GM23248 (cell line): ENCODE data around the gene CD38. TPM values are rescaled to one million over a fixed set of nuclear protein-coding genes. Genes with fewer than 3 reads are reported as not detected.

Source experiments
- DNase-seq: peaks from one replicate; pipeline ENCODE4 v3.0.0-alpha.2; 2015
- H2AFZ ChIP-seq: fragments of 200-600 bp; sonication (generic); 2 replicates; pipeline ENCODE4 v1.6.1; 2016; ENCODE audit warnings: antibody characterized with exemption
- H3F3A ChIP-seq: fragments of 200-600 bp; sonication (generic); 2 replicates; pipeline ENCODE4 v1.6.1; 2016; ENCODE audit warnings: mild to moderate bottlenecking, antibody characterized with exemption, mixed run types; ENCODE audit not compliant: insufficient read depth
- H3K27ac ChIP-seq: fragments of 200-600 bp; sonication (generic); 2 replicates; pipeline ENCODE4 v1.5.1; 2016; ENCODE audit warnings: mild to moderate bottlenecking
- H3K27me3 ChIP-seq: fragments of 200-600 bp; sonication (generic); replicated peaks from 2 replicates; pipeline ENCODE4 v1.6.1; 2016; ENCODE audit warnings: mild to moderate bottlenecking; ENCODE audit not compliant: insufficient read depth
- H3K36me3 ChIP-seq: fragments of 200-600 bp; sonication (generic); 2 replicates; pipeline ENCODE4 v1.6.1; 2016; ENCODE audit warnings: low read depth, mild to moderate bottlenecking
- H3K4me1 ChIP-seq: fragments of 200-600 bp; sonication (generic); 2 replicates; pipeline ENCODE4 v1.6.1; 2016; ENCODE audit warnings: mild to moderate bottlenecking; ENCODE audit not compliant: insufficient read depth
- H3K4me2 ChIP-seq: fragments of 200-600 bp; sonication (generic); one replicate; pipeline ENCODE4 v1.6.1; 2016; ENCODE audit warnings: mild to moderate bottlenecking; ENCODE audit not compliant: unreplicated experiment
- H3K4me3 ChIP-seq: fragments of 200-600 bp; sonication (generic); 2 replicates; pipeline ENCODE4 v1.5.1; 2016; ENCODE audit warnings: mild to moderate bottlenecking
- H3K79me2 ChIP-seq: fragments of 200-600 bp; sonication (generic); 2 replicates; pipeline ENCODE4 v1.6.1; 2016; ENCODE audit warnings: mild to moderate bottlenecking; ENCODE audit not compliant: insufficient read depth
- H3K9ac ChIP-seq: fragments of 200-600 bp; sonication (generic); 2 replicates; pipeline ENCODE4 v1.6.1; 2016; ENCODE audit warnings: mild to moderate bottlenecking
- H3K9me2 ChIP-seq: fragments of 200-600 bp; sonication (generic); 2 replicates; pipeline ENCODE4 v1.6.1; 2016; ENCODE audit warnings: mixed run types, mild to moderate bottlenecking, moderate library complexity; ENCODE audit not compliant: insufficient read depth
- H3K9me3 ChIP-seq: fragments of 200-600 bp; sonication (generic); one replicate; pipeline ENCODE4 v1.6.1; 2017; ENCODE audit warnings: low read depth
- H4K20me1 ChIP-seq: fragments of 200-600 bp; sonication (generic); 2 replicates; pipeline ENCODE4 v1.6.0; 2016; ENCODE audit not compliant: insufficient read depth
- EZH2 ChIP-seq: fragments of 200-600 bp; sonication (generic); IDR thresholded peaks from 2 replicates; pipeline ENCODE4 v1.6.1; 2018; ENCODE audit warnings: antibody characterized with exemption, mild to moderate bottlenecking; ENCODE audit not compliant: insufficient read depth, poor library complexity, severe bottlenecking
- EZH2phosphoT487 ChIP-seq: fragments of 200-600 bp; sonication (generic); IDR thresholded peaks from 2 replicates; pipeline ENCODE4 v1.6.1; 2018; ENCODE audit warnings: antibody characterized with exemption, moderate library complexity, mild to moderate bottlenecking, low read depth; ENCODE audit not compliant: insufficient read depth
- WGBS, 2 experiments: methylation state at CpG; one replicate each; pipeline ENCODE4 v1.1.6; 2015 to 2017; ENCODE audit warnings: low lambda C conversion rate in 2 of 2, low coverage in 1 of 2; ENCODE audit errors: missing lambda C conversion rate in 2 of 2; 5-methylcytosine and 5-hydroxymethylcytosine counted together
- in situ Hi-C: fragments of 300-500 bp; cut with MboI; formaldehyde crosslinking; loops from 2 replicates; pipeline ENCODE4 v1.15.0; 2020
- polyA plus RNA-seq: library from polyadenylated mRNA; unstranded; fragments of >200 nt; fragmentation: Nextera tagmentation; extraction: Ambion mirVana; gene quantifications from 2 replicates; pipeline ENCODE4 v1.2.1, GENCODE V29; 2016
- total RNA-seq: library from RNA; depleted of rRNA; stranded (reverse); fragments of >200 nt; shearing (Covaris generic); gene quantifications from 2 replicates; pipeline ENCODE4 v1.2.3, GENCODE V29; 2014; rRNA removed

The CD38 gene
- total and polyA plus RNA-seq, 2 experiments from 2014 or later, result not detected

DNA sequence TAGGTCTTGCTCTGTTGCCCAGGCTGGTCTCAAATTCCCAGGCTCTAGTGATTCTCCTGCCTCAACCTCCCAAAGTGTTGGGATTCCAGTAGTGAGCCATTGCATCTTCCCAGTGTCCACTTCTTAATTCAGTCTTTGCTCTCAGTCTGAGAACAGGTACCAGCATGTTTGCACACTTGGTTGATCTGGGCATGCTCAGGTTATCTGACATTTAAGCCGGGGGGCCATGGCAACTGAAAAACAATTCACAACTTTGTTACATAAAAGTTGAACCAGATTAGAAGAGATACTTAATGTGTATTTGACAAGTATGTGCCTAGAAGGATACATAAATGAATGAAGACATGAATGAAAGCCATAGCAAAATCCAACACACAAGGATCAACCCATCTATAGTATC lies 121.4 kb downstream of the CD38 start:
- in situ Hi-C loops, result no loop called here
- H3K4me3 ChIP-seq, result no peak overlapping the region
- no peak overlapping the region for H3K4me2 ChIP-seq
- H3K27ac ChIP-seq, result no peak overlapping the region
- H3F3A ChIP-seq, result peaks cover 16% of the 10 kb centered on the region
- no peaks in the 10 kb centered on the region for H3K9me2 ChIP-seq
- no peaks in the 10 kb centered on the region for H4K20me1 ChIP-seq
- DNase-seq, result no peak
- peaks cover 12% of the 10 kb centered on the region for H3K4me1 ChIP-seq
- H3K9me3 ChIP-seq, result no peaks in the 10 kb centered on the region
- H3K79me2 ChIP-seq, result no peaks in the 10 kb centered on the region
- H3K9ac ChIP-seq, result no peak overlapping the region
- H3K36me3 ChIP-seq, result no peaks in the 10 kb centered on the region
- 61 to 92% methylated on average over 1 of the region's 1 CpG for WGBS, 2 experiments
- no peak overlapping the region for H2AFZ ChIP-seq
- no peak for TF ChIP-seq EZH2
- no peak for TF ChIP-seq EZH2phosphoT487
- H3K27me3 ChIP-seq, result peaks cover 8% of the 10 kb centered on the region; the same call in 1 of the 2 replicates

DNA sequence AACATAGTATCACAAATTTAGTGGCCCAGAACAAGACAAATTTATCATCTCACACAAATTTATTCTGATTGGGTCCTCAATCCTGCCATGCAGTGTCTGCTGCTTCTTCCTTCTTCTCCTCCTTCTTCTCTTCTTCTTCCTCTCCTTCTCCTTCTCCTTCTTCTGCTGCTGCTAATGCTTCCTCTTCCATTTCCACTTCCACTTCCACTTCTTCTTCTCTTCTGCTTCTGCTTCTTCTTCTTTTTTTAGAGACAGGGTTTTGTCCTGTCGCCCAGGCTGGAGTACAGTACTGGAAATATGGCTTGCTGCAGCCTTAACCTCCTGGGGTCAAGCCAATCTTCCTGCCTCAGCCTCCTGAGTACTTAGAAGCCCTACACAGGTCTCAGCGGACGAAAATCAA lies 122.9 kb downstream of the CD38 start:
- H3K4me1 ChIP-seq, result no peaks in the 10 kb centered on the region
- TF ChIP-seq EZH2 (no peak), EZH2phosphoT487 (no peak)
- H3K27me3 ChIP-seq, result peaks cover 8% of the 10 kb centered on the region; the same call in 1 of the 2 replicates
- no peak overlapping the region for H3K27ac ChIP-seq
- 80 to 83% methylated on average over 3 of the region's 3 CpGs for WGBS, 2 experiments
- H3K4me2 ChIP-seq, result no peak overlapping the region
- H3K9ac ChIP-seq, result no peak overlapping the region
- H2AFZ ChIP-seq, result no peak overlapping the region
- in situ Hi-C loops, result no loop called here
- no peaks in the 10 kb centered on the region for H3K9me3 ChIP-seq
- no peaks in the 10 kb centered on the region for H3K9me2 ChIP-seq
- no peak for DNase-seq
- H3K36me3 ChIP-seq, result no peaks in the 10 kb centered on the region
- no peaks in the 10 kb centered on the region for H4K20me1 ChIP-seq
- H3K79me2 ChIP-seq, result no peaks in the 10 kb centered on the region
- H3K4me3 ChIP-seq, result no peak overlapping the region
- 0 out of 2 replicates have a peak, but pooled peaks cover 1% of the 10 kb centered on the region for H3F3A ChIP-seq

DNA sequence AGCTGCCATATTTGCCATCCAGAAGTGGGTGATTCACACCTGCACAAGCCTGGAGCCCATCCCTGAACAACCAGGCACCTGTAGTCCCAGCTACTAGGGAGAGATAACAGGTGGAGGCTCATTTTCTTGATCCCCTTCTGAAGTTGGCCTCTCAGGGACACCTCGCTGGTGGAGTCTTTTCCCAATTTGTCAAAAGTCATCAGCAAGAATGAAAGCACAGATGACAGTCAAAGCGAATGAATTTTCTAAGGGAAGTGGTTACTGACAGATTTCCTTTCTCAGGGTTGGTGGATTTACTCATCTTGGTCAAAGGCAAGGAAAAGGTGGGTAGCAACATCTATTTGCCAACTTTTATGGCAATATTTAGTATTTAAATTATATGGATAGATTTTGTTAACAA lies 123.9 kb downstream of the CD38 start:
- no peak for DNase-seq
- Histone ChIP-seq H3K27me3 (peaks cover 8% of the 10 kb centered on the region; the same call in 1 of the 2 replicates), H3K79me2 (no peaks in the 10 kb centered on the region), H3F3A (no peaks in the 10 kb centered on the region), H3K9ac (no peak overlapping the region), H3K4me2 (no peak overlapping the region), H3K27ac (no peak overlapping the region), H3K36me3 (no peaks in the 10 kb centered on the region), H3K4me1 (no peaks in the 10 kb centered on the region), H3K9me3 (no peaks in the 10 kb centered on the region), H2AFZ (no peak overlapping the region), H3K4me3 (no peak overlapping the region), H3K9me2 (no peaks in the 10 kb centered on the region), H4K20me1 (no peaks in the 10 kb centered on the region)
- 52 to 55% methylated on average over 2 of the region's 2 CpGs for WGBS, 2 experiments
- TF ChIP-seq EZH2 (no peak), EZH2phosphoT487 (no peak)
- in situ Hi-C loops, result no loop called here

DNA sequence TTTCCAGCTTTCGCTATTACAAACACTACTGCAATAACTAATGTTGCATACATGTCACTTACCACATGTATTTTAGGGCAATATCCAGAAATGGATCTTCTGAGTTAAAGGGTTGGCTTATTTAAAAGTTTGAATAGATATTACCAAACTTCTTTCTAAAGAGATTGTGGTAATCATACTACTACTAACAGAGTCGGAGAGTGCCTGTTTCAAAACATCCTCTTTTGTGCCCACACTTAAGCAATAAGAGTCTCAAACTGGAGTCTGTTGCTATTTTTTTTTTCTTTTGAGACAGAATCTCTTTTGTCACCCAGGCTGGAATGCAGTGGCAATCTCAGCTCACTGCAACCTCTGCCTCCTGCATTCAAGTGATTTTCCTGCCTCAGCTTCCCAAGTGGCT lies 124.6 kb downstream of the CD38 start:
- TF ChIP-seq EZH2phosphoT487 (no peak), EZH2 (no peak)
- Histone ChIP-seq H3K4me3 (no peak overlapping the region), H3F3A (no peaks in the 10 kb centered on the region), H3K79me2 (no peaks in the 10 kb centered on the region), H3K4me2 (no peak overlapping the region), H4K20me1 (no peaks in the 10 kb centered on the region), H3K36me3 (no peaks in the 10 kb centered on the region), H3K27ac (no peak overlapping the region), H2AFZ (no peak overlapping the region), H3K4me1 (no peaks in the 10 kb centered on the region), H3K27me3 (peaks cover 8% of the 10 kb centered on the region; the same call in 1 of the 2 replicates), H3K9me3 (no peaks in the 10 kb centered on the region), H3K9me2 (no peaks in the 10 kb centered on the region), H3K9ac (no peak overlapping the region)
- WGBS, 2 experiments, result 53 to 61% methylated on average over 2 of the region's 2 CpGs
- in situ Hi-C loops, result no loop called here
- no peak for DNase-seq

Other genes with a start within 250 kb of the CD38 start
- gene FBXL5, start 123.0 kb upstream of the CD38 start, total RNA-seq, result 68.4 and 82.7 TPM in 2 replicates
- gene FBXL5, start 123.0 kb upstream of the CD38 start, polyA plus RNA-seq, result 55.6 and 57.8 TPM in 2 replicates
- gene FAM200B, start 96.5 kb upstream of the CD38 start, total RNA-seq, result 32.9 and 33.2 TPM in 2 replicates
- 70.6 and 74.6 TPM in 2 replicates for gene FAM200B, start 96.5 kb upstream of the CD38 start, polyA plus RNA-seq
- gene BST1, start 75.3 kb upstream of the CD38 start, total RNA-seq, result 32.6 and 33.3 TPM in 2 replicates
- 24.3 and 28.7 TPM in 2 replicates for gene BST1, start 75.3 kb upstream of the CD38 start, polyA plus RNA-seq
- not detected in 2 replicates for gene FGFBP1, start 160.4 kb downstream of the CD38 start, total RNA-seq
- gene FGFBP1, start 160.4 kb downstream of the CD38 start, polyA plus RNA-seq, result not detected in 2 replicates
- not detected in 2 replicates for gene FGFBP2, start 184.8 kb downstream of the CD38 start, total RNA-seq
- not detected in 2 replicates for gene FGFBP2, start 184.8 kb downstream of the CD38 start, polyA plus RNA-seq